Measurements from ENCODE around the gene MLF1.

Gene MLF1

GRCh38 chr3:158574646-158575045, 3.7 kb downstream of the MLF1 start:
- no peak for DNase-seq (ENCODE audit: low read depth in 2 of 2)

DNA sequence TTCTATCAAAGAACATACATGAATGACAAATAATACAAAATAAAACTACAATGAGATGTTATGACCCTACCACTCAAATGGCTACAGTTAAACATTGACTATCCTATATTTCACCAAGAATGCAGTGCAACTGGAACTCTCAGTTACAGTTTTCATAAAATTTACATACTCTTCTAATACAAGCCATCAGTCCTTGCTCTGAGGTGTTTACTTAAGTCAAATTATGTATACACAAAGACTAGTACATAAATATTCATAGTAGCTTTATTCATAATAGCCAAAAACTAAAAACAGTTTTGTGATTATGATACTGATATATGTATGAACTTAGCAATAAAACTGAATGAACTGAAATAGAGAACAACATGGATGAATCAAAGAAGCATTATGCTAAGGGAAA, 19.2 kb downstream of the MLF1 start:
- DNase-seq (ENCODE audit: low read depth in 2 of 2): no peak

- DNase-seq (ENCODE audit: low read depth in 2 of 2): no peak
These were observed 29.8 kb downstream of the MLF1 start for GRCh38 chr3:158600787-158601186.

- no peak for DNase-seq (ENCODE audit: low read depth in 2 of 2)
These were observed 31.2 kb downstream of the MLF1 start for GRCh38 chr3:158602227-158602626.

GRCh38 chr3:158617982-158618875, 47.2 kb downstream of the MLF1 start:
- DNase-seq (ENCODE audit: low read depth in 2 of 2): no peak

- no peak for DNase-seq (ENCODE audit: low read depth in 2 of 2)
These were observed 54.9 kb downstream of the MLF1 start for GRCh38 chr3:158625881-158626280.

- DNase-seq (ENCODE audit: low read depth in 2 of 2): no peak
These were observed 61.0 kb downstream of the MLF1 start for GRCh38 chr3:158631981-158632380.

- no peak for DNase-seq (ENCODE audit: low read depth in 2 of 2)
These were observed 69.7 kb downstream of the MLF1 start for GRCh38 chr3:158640646-158641045.

DNA sequence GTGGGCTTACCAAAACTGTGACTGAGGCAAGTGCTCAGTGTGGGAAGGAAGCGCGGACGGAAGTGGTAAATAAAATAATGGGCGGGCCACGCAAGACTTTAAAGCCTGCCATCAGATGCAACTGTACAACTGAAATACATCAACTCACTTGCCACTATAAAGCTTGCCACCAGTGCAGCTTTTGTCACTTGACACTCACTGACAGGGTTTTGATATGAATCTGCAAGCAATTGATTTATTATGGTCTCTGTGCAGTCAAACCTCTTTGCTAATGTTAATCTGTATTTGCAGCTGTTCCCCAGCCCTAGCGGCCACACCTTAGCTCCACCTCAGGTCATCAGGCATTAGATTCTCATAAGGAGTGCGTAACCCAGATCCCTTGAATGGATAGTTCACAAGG, 71.0 kb downstream of the MLF1 start:
- DNase-seq (ENCODE audit: low read depth in 2 of 2): no peak

DNA sequence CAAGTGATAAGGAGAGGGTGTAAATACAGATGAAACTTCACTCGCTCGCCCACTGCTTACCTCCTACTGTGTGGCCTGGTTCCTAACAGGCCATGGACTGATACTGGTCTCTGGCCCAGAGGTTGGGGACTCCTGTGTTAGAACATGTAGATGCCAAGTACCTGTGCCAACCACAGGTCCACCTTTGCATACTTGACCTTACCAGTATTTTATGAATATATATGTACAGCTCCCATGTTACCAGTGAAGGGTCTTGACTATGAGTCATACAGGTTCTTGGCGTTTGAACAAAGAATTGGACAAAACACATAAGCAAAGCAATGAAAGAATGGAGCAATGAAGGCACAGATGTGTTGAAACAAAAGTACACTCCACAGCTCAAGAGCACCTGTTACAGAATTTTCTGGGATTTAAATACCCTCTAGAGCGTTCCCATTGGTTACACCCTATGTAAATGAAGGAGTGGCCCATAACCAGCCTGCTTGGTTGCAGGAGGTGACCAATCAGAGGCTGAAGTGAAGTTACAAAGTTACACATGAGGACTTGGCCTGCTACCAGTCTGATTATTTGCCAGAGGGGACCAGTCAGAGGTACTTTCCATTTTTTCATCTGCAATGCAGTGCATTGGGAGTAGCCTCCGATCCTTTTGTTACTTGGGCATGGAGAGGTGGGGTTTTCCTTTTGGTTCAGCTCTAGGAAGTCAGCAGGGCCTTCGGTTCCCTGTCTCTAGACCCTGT, 71.6 kb downstream of the MLF1 start:
- no peak for DNase-seq (ENCODE audit: low read depth in 2 of 2)

DNA sequence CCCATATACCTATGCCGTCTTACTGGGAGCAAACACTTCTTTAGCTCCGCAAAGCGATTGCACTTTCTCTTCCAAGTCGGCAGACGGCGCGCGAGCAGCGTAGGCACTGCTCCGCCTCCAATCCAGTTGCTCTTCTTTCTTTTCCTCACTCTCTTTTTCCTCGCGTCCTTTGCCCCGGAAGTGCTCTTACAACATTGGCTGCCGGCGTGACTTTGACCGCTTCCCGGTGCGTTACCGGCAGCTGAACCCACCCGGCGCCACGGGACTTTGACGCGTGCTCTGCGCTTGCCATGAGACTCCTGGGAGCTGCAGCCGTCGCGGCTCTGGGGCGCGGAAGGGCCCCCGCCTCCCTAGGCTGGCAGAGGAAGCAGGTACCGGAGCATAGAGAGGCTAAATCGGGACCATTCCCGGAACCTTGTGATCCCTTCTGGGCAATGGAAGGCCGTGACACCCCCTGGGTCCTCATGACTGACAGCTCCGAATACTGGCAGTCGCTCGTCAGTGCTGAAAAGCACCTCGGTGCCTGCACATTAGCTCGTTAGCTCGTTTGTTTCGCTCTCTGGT, 73.4 kb downstream of the MLF1 start, which contains the start of gene GFM1:
TSS of gene GFM1 (plus strand) at position 183 of the 564 bp plus-strand sequence. CDS start at position 291, 108 bp downstream.
- peak; percentile 68 to 69 for DNase-seq (ENCODE audit: low read depth in 2 of 2)

- DNase-seq (ENCODE audit: low read depth in 2 of 2): no peak
These were observed 78.8 kb downstream of the MLF1 start for GRCh38 chr3:158649791-158650190.

DNA sequence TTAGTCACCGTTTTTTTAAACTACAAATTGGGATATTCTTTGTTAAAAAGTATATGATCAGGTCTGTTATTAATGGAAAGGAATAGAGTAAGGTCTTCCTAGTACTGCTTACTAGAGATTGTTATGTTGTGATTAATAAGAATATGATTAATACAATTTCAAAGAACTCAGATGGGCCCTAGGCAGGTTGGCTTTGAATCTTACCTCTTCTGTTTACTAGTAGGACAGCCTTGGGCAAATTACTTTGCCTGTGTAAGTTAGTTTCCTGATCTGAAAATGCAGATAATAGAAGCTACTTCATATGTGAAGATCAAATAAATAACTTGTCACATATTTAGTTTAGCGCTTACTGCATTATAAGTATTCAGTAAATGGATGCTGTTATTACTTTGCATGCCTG, 80.2 kb downstream of the MLF1 start:
- no peak for DNase-seq (ENCODE audit: low read depth in 2 of 2)

- DNase-seq (ENCODE audit: low read depth in 2 of 2): no peak
These were observed 81.5 kb downstream of the MLF1 start for GRCh38 chr3:158652463-158652862.
